Activated naive CD8-positive, alpha-beta T cell treated with anti-CD3 and anti-CD28 coated beads, Interleukin-2, amount 50 U/mL, for 24 hours (primary cell): ENCODE measurements around the gene SCN1A.
"Not testable (repeated sequence)": the region's sequence is repeated elsewhere in the genome, so short reads cannot be mapped to it uniquely, and the experiment has no call there.

Source experiments
- ATAC-seq: fragments of 150-1000 bp; cut with Tn5 transposase; one replicate; pipeline ENCODE4 v1.10.0; 2021
- DNase-seq: peaks from one replicate; pipeline ENCODE4 v3.0.0; 2021
- H3K27ac Mint-ChIP-seq: one replicate; pipeline ENCODE4 v1.8.0; 2021; ENCODE audit warnings: mild to moderate bottlenecking, mixed read lengths
- H3K27me3 Mint-ChIP-seq: one replicate; pipeline ENCODE4 v1.8.0; 2021; ENCODE audit warnings: mixed read lengths
- H3K36me3 Mint-ChIP-seq: one replicate; pipeline ENCODE4 v1.8.0; 2021; ENCODE audit warnings: low read depth, mixed read lengths
- H3K4me1 Mint-ChIP-seq: one replicate; pipeline ENCODE4 v1.8.0; 2021; ENCODE audit warnings: mixed read lengths
- H3K4me3 Mint-ChIP-seq: one replicate; pipeline ENCODE4 v1.8.0; 2021; ENCODE audit warnings: mild to moderate bottlenecking, moderate library complexity, mixed read lengths
- H3K9me3 Mint-ChIP-seq: one replicate; pipeline ENCODE4 v1.8.0; 2021; ENCODE audit warnings: mixed read lengths

SCN1A gene

DNA sequence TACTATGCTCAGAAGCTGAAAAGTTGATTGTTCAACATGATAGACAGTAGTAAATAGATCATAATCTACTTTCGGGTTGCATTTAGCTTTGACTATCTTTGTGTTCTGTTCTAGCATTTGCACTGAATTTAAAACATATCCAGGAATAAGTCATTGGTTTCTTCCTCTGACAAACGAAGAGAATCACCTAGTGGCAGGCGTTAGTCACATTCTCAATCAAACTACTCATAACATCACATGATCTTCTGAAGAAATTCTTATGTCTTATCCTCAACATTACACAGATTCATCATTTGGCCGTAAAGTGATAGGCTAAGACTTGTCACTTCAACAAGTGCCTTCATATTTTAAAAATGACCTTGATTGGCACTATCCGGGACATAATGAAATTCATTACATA lies 110.6 kb downstream of the SCN1A start:
- Mint-ChIP-seq H3K36me3 (no peaks in the 10 kb centered on the region), H3K9me3 (no peaks in the 10 kb centered on the region), H3K27me3 (peaks cover 2% of the 10 kb centered on the region), H3K27ac (no peak overlapping the region), H3K4me3 (no peak overlapping the region), H3K4me1 (no peaks in the 10 kb centered on the region)
- DNase-seq (no peak), ATAC-seq (no peak)

DNA sequence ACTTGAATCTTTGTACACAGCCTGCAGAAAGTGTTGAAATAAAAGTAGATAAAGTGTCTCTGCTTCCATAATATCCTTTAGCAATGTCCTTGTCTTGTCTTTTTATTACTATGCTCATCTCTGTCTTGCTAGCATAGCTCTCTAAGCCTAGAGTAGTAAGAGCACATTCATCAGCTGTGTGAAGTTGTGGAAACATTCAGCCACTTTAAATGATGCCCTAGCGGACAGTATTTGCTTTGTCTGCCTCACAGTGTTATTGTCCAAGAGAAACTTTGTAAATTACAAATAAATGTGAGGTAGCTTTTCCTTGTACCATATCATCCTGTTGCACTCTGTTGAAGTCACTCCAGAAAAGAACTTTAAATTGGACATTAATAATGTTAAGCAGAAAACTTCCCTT lies 113.9 kb downstream of the SCN1A start:
- no peaks in the 10 kb centered on the region for H3K4me1 Mint-ChIP-seq
- no peak for DNase-seq
- H3K9me3 Mint-ChIP-seq = no peaks in the 10 kb centered on the region
- no peak for ATAC-seq
- no peak overlapping the region for H3K27ac Mint-ChIP-seq
- H3K36me3 Mint-ChIP-seq = no peaks in the 10 kb centered on the region
- peaks cover 6% of the 10 kb centered on the region for H3K27me3 Mint-ChIP-seq
- H3K4me3 Mint-ChIP-seq = no peak overlapping the region

DNA sequence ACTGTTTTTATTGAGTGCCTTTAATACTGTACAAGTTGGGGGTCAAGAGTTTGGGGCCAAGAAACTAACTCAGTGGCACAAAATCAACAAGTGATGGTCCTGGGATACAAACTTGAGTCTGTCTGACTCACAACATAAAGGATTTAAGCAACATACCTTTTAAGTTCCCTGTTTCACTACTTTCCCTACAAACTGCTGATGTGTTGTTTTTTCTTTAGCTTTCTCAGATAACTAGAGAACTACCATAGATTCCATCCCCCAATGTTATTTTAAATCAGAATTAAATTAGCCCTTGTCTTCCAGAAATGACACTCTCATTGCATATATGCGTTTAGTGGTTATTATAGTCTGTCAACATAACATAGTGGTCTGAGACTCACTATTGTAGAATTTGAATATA lies 116.2 kb downstream of the SCN1A start:
- Mint-ChIP-seq H3K4me1 (no peaks in the 10 kb centered on the region), H3K36me3 (no peaks in the 10 kb centered on the region), H3K27ac (no peak overlapping the region), H3K27me3 (peaks cover 6% of the 10 kb centered on the region), H3K4me3 (no peak overlapping the region), H3K9me3 (no peaks in the 10 kb centered on the region)
- DNase-seq = no peak
- ATAC-seq = no peak

DNA sequence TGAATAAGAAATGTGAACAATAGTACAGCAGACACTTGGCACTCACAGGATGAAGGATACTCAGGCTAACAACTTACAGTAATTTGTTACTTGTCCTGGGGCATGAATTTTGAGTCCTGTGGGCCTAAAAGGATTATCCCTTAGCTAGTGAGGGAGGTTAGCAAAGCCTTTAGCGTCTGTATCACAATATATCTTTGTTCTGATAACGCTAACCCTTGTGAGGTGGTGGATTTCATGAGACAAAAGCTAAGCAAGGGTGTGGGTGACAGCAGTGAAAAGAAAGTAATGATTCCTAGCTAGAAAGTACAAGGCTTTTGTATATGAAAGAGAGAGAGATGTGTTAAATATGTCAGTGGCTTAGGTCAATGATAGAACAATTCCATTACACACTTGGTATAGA lies 127.4 kb downstream of the SCN1A start:
- Mint-ChIP-seq H3K27ac (no peak overlapping the region), H3K4me1 (no peaks in the 10 kb centered on the region), H3K9me3 (no peaks in the 10 kb centered on the region), H3K4me3 (no peak overlapping the region), H3K27me3 (peaks cover 10% of the 10 kb centered on the region), H3K36me3 (no peaks in the 10 kb centered on the region)
- ATAC-seq = no peak
- DNase-seq = no peak

DNA sequence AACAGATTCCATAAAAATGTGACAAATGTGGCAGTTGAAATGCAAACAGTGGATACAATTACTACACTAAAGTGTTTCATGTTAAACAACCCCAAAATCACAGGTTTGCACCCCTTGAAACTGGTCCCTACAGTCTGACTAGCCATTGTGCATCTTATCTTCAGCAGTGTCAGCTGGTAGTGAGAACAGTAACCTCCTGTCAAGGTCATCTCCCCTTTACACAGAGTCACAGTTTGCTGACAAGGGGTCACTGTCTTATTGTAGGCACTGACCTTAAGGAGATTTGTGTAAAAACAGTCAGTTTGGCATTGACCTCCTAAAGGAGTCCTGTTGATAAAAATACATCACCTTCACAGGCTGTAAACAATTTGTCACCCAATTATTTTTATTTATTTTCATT lies 137.0 kb downstream of the SCN1A start:
- no peak for DNase-seq
- Mint-ChIP-seq H3K27ac (no peak overlapping the region), H3K27me3 (peaks cover 3% of the 10 kb centered on the region), H3K36me3 (no peaks in the 10 kb centered on the region), H3K4me3 (no peak overlapping the region), H3K4me1 (no peaks in the 10 kb centered on the region), H3K9me3 (no peaks in the 10 kb centered on the region)
- ATAC-seq = no peak

DNA sequence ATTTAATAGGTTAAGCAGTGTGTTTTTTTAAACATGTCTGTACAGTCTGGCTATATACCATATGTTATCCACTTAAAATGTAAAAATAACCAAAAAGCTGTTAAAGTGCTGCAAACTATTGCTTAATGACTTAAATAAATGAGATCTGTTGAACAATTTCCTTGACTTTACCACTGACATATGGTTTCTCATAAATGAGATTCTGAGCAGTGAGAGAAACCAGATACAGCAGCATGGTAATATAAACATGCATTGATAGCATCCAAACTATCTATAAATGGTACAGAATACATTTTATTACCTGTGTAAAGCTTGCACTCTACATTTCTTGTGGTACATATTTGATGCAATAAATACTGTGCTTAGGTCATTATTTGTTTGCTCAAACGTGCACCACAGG lies 138.0 kb downstream of the SCN1A start:
- no peak for ATAC-seq
- H3K4me3 Mint-ChIP-seq = no peak overlapping the region
- H3K27me3 Mint-ChIP-seq = peaks cover 6% of the 10 kb centered on the region
- H3K36me3 Mint-ChIP-seq = no peaks in the 10 kb centered on the region
- no peak for DNase-seq
- no peaks in the 10 kb centered on the region for H3K9me3 Mint-ChIP-seq
- H3K27ac Mint-ChIP-seq = no peak overlapping the region
- no peaks in the 10 kb centered on the region for H3K4me1 Mint-ChIP-seq

DNA sequence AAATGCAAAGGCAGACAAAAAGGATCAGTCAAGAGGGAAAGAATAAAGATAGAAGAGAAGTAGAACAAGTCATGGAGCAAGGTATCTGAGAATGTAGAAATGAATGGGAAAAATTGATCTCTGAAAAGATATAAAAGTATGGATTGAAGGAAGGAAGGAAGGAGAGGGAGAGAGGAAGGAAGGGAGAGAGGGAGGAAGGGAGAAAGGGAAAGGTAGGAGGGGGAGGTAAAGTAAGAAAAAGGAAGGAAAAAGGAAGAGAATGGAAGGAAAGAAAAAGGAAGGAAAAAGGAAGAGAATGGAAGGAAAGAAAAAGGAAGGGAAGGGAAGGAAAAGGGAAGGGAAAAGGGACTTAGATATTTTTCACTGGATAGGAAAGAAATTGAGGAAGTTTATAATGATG lies 142.7 kb downstream of the SCN1A start:
- Mint-ChIP-seq H3K9me3 (no peaks in the 10 kb centered on the region), H3K27me3 (peaks cover 18% of the 10 kb centered on the region), H3K36me3 (no peaks in the 10 kb centered on the region), H3K27ac (no peak overlapping the region), H3K4me3 (no peak overlapping the region), H3K4me1 (no peaks in the 10 kb centered on the region)
- DNase-seq = no peak
- ATAC-seq = no peak

DNA sequence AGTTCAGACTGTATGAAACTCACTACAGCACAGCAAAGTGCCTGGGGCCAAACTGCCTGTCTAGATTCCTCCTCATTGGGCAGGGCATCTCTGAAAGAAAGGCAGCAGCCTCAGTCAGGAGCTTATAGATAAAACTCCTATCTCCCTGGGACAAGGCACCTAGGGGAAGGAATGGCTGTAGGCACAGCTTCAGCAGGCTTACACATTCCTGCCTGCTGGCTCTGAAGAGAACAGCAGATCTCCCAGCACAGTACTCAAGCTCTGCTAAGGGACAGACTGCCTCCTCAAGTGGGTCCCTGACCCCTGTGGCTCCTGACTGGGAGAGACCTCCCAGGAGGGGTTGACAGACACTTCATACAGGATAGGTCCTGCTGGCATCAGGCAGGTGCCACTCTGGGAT lies 155.7 kb downstream of the SCN1A start:
- not testable (repeated sequence) for H3K4me1 Mint-ChIP-seq, ATAC-seq, H3K36me3 Mint-ChIP-seq, DNase-seq, H3K9me3 Mint-ChIP-seq, H3K4me3 Mint-ChIP-seq, H3K27ac Mint-ChIP-seq
- H3K27me3 Mint-ChIP-seq = peaks cover 19% of the 10 kb centered on the region

DNA sequence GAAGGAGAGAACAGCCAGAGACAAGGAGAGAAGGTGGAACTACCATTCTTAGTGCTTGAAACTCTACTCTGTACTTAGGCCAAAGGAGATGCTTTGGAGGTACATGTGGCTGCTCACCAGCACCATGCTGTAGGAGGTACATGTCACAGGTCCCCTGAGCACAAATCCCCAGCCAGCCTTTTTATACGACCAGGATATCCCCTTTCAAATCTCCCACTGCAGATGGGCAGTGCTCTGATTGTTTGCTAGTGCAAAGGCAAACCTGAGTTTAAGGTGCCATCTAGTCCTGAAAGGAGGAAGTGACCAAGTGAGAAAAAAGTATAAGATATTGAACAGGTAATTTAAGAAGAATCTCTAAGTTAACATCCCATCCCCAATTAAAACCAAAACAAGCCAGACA lies 157.2 kb downstream of the SCN1A start:
- ATAC-seq (no peak), DNase-seq (no peak)
- Mint-ChIP-seq H3K4me3 (no peak overlapping the region), H3K27me3 (peaks cover 19% of the 10 kb centered on the region), H3K9me3 (no peaks in the 10 kb centered on the region), H3K36me3 (no peaks in the 10 kb centered on the region), H3K4me1 (no peaks in the 10 kb centered on the region), H3K27ac (no peak overlapping the region)

DNA sequence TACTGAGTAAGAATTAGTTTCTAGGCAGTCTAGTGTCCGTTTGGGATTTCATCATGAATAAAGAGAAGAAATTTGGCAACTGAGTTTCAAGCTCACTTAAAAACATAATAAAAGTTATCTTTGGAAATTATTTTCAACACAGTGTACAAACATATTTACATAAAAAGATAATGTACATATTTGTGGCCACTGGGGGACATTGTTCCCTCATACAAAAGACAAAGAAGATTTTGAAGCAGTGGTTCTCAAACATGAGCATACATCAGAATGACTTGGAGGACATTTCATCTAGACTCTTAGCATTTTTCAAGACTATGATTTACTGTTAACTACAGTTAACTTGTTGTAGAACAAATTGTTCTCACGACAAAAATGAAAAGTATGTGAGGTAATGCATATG lies 158.6 kb downstream of the SCN1A start:
- ATAC-seq = no peak
- Mint-ChIP-seq H3K36me3 (no peaks in the 10 kb centered on the region), H3K9me3 (no peaks in the 10 kb centered on the region), H3K27me3 (peaks cover 15% of the 10 kb centered on the region), H3K4me1 (no peaks in the 10 kb centered on the region), H3K27ac (no peak overlapping the region), H3K4me3 (no peak overlapping the region)
- DNase-seq = no peak

DNA sequence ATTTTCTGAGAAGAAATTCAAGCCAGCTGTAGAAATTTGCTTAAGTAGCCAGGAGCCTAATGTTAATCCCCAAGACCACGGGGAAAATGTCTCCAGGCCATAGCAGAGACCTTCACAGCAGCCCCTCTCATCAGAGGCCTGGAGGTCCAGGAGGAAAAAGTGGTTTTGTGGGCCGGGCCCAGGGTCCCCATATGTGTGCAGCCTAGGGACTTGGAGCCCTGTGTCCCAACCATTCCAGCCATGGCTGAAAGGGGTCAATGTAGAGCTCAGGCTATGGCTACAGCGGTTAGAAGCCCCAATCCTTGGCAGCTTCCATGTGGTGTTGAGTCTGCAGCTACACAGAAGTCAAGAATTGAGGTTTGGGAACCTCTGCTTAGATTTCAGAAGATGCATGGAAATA lies 160.1 kb downstream of the SCN1A start:
- Mint-ChIP-seq H3K4me3 (no peak overlapping the region), H3K4me1 (no peaks in the 10 kb centered on the region), H3K27me3 (peaks cover 11% of the 10 kb centered on the region), H3K27ac (no peak overlapping the region), H3K9me3 (no peaks in the 10 kb centered on the region), H3K36me3 (no peaks in the 10 kb centered on the region)
- DNase-seq = no peak
- no peak for ATAC-seq

DNA sequence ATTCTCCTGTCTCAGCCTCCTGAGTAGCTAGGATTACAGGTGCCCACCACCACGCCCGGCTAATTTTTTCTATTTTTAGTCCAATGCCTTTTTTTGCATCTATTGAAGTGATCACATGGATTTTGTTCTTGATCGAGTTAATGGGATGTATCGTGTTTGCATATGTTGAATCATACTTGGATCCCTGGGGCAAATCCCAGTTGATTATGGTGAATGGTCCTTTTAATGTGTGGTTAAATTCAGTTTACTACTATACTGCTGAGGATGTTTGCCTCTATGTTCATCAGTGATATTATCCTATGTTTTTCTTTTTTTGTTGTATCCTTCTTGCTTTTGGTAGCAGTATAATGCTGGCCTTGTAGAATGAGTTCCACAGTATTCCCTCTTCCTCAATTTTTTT lies 166.0 kb downstream of the SCN1A start:
- Mint-ChIP-seq H3K27ac (no peak overlapping the region), H3K4me3 (no peak overlapping the region), H3K27me3 (no peaks in the 10 kb centered on the region), H3K9me3 (no peaks in the 10 kb centered on the region), H3K36me3 (no peaks in the 10 kb centered on the region), H3K4me1 (no peaks in the 10 kb centered on the region)
- ATAC-seq (no peak), DNase-seq (no peak)

DNA sequence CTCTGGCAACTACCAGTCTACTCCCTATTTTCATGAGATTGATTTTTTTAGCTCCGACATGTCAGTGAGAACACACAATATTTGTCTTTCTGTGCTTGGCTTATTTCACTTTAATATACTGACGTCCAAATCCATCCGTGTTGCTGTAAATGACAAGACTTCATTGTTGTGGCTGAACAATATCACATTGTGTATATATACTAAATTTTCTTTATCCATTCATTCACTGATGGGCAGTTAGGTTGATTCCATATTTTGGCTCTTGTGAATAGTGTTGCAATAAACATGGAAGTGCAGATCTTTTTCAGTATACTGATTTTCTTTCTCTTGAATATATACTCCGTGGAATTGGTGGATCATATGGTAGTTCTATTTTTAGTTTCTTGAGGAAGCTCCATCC lies 168.4 kb downstream of the SCN1A start:
- Mint-ChIP-seq H3K27ac (no peak overlapping the region), H3K27me3 (no peaks in the 10 kb centered on the region), H3K9me3 (no peaks in the 10 kb centered on the region), H3K36me3 (no peaks in the 10 kb centered on the region), H3K4me3 (no peak overlapping the region), H3K4me1 (peaks cover 12% of the 10 kb centered on the region)
- DNase-seq (no peak), ATAC-seq (no peak)

DNA sequence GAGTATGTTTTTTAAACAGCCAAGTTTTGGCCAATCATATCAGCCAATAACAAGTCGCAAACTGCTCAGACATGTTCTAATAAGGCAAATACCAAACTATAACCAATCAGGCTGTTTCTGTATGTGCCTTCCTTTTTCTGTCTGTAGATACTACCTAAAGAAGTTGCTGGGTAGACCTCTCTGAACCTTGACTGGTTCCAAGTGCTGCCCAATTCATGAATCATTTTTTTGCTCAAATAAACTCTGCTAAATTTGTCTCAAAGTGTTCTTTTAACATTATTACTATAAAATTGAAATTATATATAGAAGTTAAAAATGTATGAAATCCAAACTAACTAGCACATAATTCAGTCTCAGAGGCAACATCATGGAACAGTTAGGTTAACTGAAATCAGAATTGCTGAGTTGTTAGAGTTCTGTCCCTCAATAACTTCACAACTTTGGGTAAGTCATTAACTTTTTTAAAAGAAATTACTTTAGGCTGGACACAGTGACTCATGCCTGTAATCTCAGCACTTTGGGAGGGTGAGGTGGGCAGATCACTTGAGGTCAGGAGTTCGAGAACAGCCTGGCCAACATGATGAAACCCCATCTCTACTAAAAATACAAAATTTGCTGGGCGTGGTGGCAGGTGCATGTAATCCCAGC lies 169.4 kb downstream of the SCN1A start:
- DNase-seq = no peak
- Mint-ChIP-seq H3K4me3 (no peak overlapping the region), H3K27me3 (no peaks in the 10 kb centered on the region), H3K9me3 (no peaks in the 10 kb centered on the region), H3K27ac (no peak overlapping the region), H3K4me1 (peaks cover 14% of the 10 kb centered on the region), H3K36me3 (no peaks in the 10 kb centered on the region)
- no peak for ATAC-seq

DNA sequence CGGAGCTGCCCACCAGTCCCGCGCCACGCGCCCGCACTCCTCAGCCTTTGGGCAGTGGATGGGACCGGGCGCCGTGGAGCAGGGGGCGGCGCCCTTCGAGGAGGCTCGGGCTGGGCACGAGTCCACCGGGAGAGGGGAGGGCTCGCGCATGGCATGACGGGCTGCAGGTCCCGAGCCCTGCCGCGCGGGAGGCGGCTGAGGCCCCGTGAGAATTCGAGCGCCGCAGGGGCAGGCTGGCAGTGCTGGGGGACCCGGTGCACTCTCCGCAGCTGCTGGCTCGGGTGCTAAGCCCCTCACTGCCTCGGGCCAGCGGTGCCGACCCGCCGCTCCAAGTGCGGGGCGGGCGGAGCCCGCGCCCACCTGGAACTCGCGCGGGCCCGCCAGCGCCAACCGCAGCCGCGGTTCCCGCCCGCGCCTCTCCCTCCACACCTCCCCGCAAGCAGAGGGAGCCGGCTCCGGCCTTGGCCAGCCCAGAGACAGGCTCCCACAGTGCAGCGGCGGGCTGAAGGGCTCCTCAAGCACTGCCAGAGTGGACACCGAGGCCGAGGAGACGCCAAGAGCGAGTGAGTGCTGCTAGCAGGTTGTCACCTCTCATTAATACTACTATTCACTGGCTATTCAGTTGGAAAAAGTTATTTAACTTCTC lies 170.7 kb downstream of the SCN1A start:
- Mint-ChIP-seq H3K4me1 (peaks cover 14% of the 10 kb centered on the region), H3K27ac (no peak overlapping the region), H3K27me3 (no peaks in the 10 kb centered on the region), H3K4me3 (no peak overlapping the region), H3K36me3 (no peaks in the 10 kb centered on the region), H3K9me3 (no peaks in the 10 kb centered on the region)
- ATAC-seq = no peak
- no peak for DNase-seq
